Measurements from ENCODE around the gene SULT1A3. TPM values are rescaled to one million over a fixed set of nuclear protein-coding genes. Genes with fewer than 3 reads are reported as not detected.
"Not testable (repeated sequence)": the region's sequence is repeated elsewhere in the genome, so short reads cannot be mapped to it uniquely, and the experiment has no call there.

SULT1A3 gene
- total RNA-seq, 1 donor = 3.5 TPM

GRCh38 chr16:30184891-30185682 lies 14.0 kb upstream of the SULT1A3 start:
- DNase-seq (ENCODE audit: low read depth) = no peak
- TF ChIP-seq, protein P1, sequence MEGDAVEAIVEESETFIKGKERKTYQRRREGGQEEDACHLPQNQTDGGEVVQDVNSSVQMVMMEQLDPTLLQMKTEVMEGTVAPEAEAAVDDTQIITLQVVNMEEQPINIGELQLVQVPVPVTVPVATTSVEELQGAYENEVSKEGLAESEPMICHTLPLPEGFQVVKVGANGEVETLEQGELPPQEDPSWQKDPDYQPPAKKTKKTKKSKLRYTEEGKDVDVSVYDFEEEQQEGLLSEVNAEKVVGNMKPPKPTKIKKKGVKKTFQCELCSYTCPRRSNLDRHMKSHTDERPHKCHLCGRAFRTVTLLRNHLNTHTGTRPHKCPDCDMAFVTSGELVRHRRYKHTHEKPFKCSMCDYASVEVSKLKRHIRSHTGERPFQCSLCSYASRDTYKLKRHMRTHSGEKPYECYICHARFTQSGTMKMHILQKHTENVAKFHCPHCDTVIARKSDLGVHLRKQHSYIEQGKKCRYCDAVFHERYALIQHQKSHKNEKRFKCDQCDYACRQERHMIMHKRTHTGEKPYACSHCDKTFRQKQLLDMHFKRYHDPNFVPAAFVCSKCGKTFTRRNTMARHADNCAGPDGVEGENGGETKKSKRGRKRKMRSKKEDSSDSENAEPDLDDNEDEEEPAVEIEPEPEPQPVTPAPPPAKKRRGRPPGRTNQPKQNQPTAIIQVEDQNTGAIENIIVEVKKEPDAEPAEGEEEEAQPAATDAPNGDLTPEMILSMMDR (IDR thresholded peaks at IDR 0.05; ENCODE audit: insufficient read depth, low read depth, low read length) = no peak
- H3K4me3 ChIP-seq (ENCODE audit: low read depth, low read length) = no peak overlapping the region

GRCh38 chr16:30185683-30186421 lies 13.2 kb upstream of the SULT1A3 start:
- TF ChIP-seq, protein P1 (IDR thresholded peaks at IDR 0.05; ENCODE audit: insufficient read depth, low read depth, low read length) = no peak
- DNase-seq (ENCODE audit: low read depth) = no peak
- no peak overlapping the region for H3K4me3 ChIP-seq (ENCODE audit: low read depth, low read length)

- DNase-seq (ENCODE audit: low read depth) = no peak
- no peak overlapping the region for H3K4me3 ChIP-seq (ENCODE audit: low read depth, low read length)
- TF ChIP-seq, protein P1 (IDR thresholded peaks at IDR 0.05; ENCODE audit: insufficient read depth, low read depth, low read length) = no peak
Measured at GRCh38 chr16:30186444-30186781, 12.6 kb upstream of the SULT1A3 start.

- peak; percentile 17 for DNase-seq (ENCODE audit: low read depth)
- TF ChIP-seq, protein P1 (IDR thresholded peaks at IDR 0.05; ENCODE audit: insufficient read depth, low read depth, low read length) = peak; percentile 43
- H3K4me3 ChIP-seq (ENCODE audit: low read depth, low read length) = no peak overlapping the region
Measured at GRCh38 chr16:30186782-30187555, 12.1 kb upstream of the SULT1A3 start.

- DNase-seq (ENCODE audit: low read depth) = no peak
- no peak overlapping the region for H3K4me3 ChIP-seq (ENCODE audit: low read depth, low read length)
- TF ChIP-seq, protein P1 (IDR thresholded peaks at IDR 0.05; ENCODE audit: insufficient read depth, low read depth, low read length) = no peak
Measured at GRCh38 chr16:30187556-30187865, 11.5 kb upstream of the SULT1A3 start.

- TF ChIP-seq, protein P1 (IDR thresholded peaks at IDR 0.05; ENCODE audit: insufficient read depth, low read depth, low read length) = no peak
- DNase-seq (ENCODE audit: low read depth) = no peak
- no peak overlapping the region for H3K4me3 ChIP-seq (ENCODE audit: low read depth, low read length)
Measured at GRCh38 chr16:30187971-30188561, 11.0 kb upstream of the SULT1A3 start.

DNA sequence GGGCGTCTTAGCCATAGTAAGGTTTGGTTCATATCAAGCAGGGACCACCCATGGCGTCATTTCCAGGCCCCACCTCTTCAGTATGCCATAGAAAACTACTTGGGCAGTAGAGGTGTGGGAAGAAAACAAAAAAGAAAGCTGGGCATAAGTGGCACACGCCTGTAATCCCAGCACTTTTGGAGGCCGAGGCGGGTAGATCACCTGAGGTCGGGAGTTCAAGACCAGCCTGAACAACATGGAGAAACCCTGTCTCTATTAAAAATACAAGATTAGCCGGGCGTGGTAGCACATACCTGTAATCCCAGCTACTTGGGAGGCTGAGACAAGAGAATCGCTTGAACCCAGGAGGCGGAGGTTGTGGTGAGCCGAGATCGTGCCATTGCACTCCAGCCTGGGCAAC lies 7.9 kb upstream of the SULT1A3 start:
- not testable (repeated sequence) for H3K4me3 ChIP-seq (ENCODE audit: low read depth, low read length); DNase-seq (ENCODE audit: low read depth)

DNA sequence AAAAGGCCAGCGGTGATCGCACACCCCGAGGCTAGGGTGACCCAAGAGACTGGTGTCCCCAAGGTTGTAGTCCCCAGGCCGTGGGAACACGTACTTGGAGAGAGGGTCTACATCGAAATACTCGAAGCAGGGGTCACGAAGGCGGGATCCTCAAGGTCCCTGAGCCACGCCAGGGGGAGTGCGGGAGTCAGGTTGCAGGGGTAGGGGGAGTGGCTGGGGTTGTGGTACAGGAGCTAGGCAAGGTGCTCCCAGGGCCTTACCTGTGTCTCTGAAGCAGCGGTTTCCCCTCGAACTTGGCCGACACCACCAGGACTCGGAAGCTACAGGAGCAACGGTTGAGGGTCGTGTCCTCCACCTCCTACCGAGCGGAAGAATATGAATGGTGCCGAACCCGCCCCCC lies 6.0 kb upstream of the SULT1A3 start:
- not testable (repeated sequence) for DNase-seq (ENCODE audit: low read depth); H3K4me3 ChIP-seq (ENCODE audit: low read depth, low read length)

- DNase-seq (ENCODE audit: low read depth) = not testable (repeated sequence)
- peak within 1 kb of the TSS; percentile 54 for H3K4me3 ChIP-seq (ENCODE audit: low read depth, low read length)
Measured at GRCh38 chr16:30193615-30194014, 5.4 kb upstream of the SULT1A3 start, which contains the start of the genes BOLA2B and SLX1A. Gene BOLA2B, minus strand, starts transcription at chr16:30193666. Its CDS starts 71 bp downstream, at chr16:30193595. Gene SLX1A, plus strand, starts transcription at chr16:30193875. Its CDS starts 210 bp downstream, at chr16:30194085.

All from fibroblast of villous mesenchyme (primary cell).